Activated CD4-positive, alpha-beta T cell treated with anti-CD3 and anti-CD28 coated beads, Interleukin-2, amount 50 U/mL, for 16 hours (primary cell): Measurements from ENCODE around the gene EPN2.

Source experiments
- DNase-seq: peaks from one replicate; pipeline ENCODE4 v3.0.0-alpha.2; 2020

Gene EPN2

DNA sequence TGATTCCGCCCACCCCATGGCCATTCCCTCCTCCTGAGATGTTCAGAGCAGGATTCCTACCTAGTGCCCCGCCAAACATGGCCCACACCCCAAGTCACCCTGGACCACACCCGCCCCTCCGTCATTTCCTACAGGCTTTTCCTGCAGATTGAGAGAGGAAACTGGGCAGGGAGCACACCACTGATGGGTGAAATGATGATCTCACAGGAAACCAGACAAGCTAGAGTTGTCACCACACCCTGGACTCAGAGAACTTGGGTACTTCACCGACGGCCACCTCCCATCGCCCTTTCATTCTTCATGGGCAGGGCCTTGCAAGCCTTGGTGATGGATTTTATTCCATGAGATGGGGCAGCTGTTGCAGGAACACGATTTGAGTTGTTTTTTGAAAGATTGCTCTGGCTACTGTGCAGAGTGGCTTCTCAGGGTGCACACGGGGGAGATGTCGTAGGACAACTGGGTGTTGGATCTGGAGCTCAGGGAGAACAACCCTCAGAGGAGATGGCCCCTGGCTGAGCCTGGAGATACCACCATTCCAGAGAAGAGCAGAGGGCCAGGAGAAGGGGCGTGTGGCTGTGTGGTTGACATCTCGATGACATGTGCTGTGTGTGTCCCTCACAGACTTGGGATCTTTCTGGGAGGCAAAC, 132.8 kb downstream of the EPN2 start:
- DNase-seq, result peak; percentile 48

DNA sequence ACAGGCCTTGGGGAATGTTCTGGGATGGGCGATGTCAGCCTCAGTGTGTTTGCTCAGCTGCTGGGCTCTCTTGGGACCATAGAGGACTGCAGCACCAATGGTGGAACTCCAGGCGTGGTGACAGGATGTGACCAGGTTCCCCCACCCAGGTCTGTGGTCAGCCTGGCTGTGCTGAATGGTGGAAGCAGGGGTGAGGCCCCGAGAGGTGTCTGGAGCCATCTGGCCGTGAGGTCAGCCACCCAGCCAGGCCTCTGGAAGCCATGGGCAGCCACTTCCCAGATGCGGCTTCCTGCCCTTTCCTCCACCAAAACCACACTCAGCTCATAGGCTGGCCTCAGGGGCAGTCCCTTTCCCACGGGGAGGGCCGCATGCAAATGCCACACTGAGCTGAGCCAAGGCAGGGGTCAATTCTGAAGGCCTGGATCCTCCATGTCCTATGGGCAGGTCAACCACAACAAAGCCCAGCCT, 133.4 kb downstream of the EPN2 start:
- DNase-seq, result peak; percentile 26

GRCh38 chr17:19371259-19372010, 134.3 kb downstream of the EPN2 start:
- DNase-seq, result no peak

DNA sequence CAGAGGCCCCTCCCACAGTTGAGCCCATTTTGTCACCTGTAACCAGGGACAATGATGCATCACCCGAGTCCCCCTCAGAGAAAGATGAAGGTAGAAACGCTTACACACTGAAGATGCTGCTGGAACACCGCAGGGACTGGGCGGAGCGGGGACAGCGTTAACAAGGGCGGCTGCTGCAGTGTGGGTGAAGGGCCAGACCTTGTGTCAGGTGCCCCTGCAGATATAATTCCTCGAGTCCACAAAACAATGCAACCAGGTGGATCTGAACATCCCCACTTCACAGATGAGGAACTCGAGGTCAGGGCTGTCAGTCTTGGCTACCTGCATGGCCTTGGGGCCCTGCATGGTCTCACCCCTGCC, 134.8 kb downstream of the EPN2 start:
- no peak for DNase-seq

DNA sequence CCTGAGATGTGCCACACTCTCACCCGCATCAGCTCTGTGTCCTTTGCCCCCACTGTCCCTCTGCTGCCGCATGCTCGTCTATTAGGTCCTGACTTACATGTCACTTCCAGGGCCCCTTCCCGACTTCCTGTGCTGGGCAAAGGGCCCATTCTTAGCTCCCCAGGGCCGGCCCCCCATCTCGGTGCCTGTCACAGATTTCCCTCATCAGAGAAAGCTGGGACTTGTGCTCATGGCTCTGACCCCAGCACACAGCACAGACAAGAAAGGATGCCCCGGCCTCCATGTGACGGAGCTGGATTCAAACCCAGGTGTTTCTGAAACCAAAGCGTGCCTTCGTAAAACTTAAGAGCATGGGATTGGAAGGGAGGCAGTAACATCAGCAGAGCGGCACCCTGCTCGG, 135.3 kb downstream of the EPN2 start:
- no peak for DNase-seq

DNA sequence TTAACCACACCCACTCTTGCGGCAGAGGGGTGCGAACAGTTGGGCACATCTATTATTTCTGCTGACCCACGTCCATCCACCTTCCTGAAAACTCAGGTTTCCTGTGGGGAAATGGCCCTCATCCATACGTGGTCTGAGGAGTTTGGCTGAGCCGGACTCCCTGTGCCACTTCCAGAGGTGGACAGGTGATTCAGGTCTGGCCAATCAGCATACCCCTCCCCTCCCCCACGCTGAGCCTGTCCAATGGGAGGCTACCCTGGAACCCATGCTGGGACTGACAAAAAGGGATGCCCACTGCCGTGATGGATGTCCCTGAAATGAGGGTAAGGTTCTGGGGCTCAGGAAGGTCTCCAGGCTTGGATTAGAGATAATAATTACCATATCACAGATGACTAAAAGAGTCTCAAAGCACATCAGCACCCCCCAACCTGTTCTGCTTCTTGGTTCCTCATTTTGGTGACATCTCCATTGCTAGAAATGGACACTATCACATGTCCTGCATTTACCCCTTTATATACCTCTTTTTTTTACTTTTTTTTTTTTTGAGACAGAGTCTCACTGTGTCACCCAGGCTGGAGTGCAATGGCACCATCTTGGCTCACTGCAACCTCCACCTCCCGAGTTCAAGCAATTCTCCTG, 135.8 kb downstream of the EPN2 start:
- no peak for DNase-seq

DNA sequence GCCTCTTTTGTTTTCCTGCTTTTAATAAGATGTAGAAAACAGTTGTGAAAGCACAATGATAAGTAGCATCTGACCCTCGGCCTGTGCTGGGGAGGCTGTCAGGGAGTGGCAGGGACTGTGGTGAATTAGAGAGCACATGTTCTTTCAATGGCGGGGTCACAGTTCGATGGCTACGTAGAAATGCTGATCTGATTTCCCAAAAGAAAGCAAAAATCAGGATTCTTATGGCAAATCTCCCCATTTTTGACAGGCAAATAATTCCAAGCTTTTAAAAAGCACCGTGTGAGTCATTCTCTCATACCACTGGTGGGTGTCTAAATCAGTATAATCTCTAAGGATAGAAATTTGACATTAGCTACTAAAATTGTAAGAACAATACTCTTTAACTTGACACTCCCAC, 137.0 kb downstream of the EPN2 start:
- DNase-seq, result no peak

- no peak for DNase-seq
Observed at GRCh38 chr17:19375732-19376131, 138.6 kb downstream of the EPN2 start.

DNA sequence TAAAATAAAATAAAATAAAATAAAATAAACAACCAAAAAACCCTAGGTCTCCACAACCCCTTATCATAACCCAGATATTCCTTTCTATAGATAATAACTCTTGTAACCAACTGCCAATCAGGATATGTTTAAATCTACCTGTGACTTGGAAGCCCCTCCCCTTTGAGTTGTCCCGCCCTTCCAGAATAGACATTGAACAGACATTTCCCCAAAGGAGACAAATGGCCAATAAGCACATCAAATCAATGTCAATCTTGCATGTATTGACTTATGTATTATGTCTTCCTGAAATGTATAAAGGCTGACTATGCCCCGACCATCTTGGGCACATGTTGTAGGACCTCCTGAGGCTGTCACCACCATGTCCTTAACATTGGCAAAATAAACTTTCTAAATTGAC, 139.6 kb downstream of the EPN2 start:
- DNase-seq, result no peak

GRCh38 chr17:19377602-19378415, 140.6 kb downstream of the EPN2 start:
- peak; percentile 98 for DNase-seq

- DNase-seq, result no peak
Observed at GRCh38 chr17:19378416-19379360, 141.5 kb downstream of the EPN2 start, which contains the start of gene MAPK7. TSS of gene MAPK7 (plus strand) at chr17:19378498. CDS start at chr17:19378901, 403 bp downstream.

- no peak for DNase-seq
Observed at GRCh38 chr17:19379361-19380065, 142.3 kb downstream of the EPN2 start.

DNA sequence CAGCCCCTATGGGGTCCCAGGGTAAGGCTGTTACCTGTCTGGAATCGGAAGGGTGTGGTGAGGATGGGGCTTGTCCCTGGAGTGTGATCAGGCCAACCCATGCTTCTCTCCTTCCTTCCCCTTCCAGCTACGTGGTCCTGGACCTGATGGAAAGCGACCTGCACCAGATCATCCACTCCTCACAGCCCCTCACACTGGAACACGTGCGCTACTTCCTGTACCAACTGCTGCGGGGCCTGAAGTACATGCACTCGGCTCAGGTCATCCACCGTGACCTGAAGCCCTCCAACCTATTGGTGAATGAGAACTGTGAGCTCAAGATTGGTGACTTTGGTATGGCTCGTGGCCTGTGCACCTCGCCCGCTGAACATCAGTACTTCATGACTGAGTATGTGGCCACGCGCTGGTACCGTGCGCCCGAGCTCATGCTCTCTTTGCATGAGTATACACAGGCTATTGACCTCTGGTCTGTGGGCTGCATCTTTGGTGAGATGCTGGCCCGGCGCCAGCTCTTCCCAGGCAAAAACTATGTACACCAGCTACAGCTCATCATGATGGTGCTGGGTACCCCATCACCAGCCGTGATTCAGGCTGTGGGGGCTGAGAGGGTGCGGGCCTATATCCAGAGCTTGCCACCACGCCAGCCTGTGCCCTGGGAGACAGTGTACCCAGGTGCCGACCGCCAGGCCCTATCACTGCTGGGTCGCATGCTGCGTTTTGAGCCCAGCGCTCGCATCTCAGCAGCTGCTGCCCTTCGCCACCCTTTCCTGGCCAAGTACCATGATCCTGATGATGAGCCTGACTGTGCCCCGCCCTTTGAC, 143.5 kb downstream of the EPN2 start:
- DNase-seq, result no peak

GRCh38 chr17:19381361-19381740, 144.2 kb downstream of the EPN2 start:
- no peak for DNase-seq

GRCh38 chr17:19381741-19382444, 144.7 kb downstream of the EPN2 start:
- DNase-seq, result no peak

- no peak for DNase-seq
Observed at GRCh38 chr17:19382531-19383444, 145.6 kb downstream of the EPN2 start.

DNA sequence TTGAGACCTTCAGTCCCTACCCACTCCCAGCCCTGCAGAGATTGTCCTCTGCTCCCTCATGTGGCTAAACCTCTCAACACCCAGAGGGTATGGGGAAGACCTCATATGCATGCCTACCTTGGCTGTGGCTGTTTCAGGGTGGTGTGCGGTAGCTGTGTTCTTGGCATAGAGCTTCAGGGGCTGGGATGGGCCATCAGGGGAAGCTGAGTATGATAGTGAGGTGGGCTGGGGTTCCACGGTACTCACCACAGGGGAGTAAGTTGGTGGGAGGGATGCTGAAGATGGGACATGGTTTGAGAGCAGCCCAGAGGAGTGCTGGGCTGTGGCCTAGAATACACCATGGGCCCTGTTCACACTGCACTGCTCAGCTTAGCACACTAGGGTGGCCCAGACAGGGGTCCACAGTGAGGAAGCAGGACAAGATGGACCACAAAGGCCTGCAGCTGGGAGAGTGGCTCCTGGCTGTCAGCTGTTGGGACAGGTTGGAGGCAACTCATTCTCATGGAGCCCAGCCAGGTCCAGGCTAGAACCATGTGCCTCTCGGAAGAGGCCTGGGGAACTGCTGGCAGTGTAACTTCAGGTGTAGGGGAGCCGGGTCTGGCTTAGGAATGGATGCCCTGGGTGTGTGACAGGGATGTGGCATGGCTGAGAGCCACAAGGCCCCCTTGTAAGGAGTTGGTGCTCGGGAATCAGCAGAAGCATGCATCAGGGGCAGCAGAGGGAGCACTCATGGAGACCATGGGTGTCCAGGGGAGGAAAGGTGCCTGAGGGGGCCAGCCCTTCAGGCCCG, 146.7 kb downstream of the EPN2 start:
- no peak for DNase-seq
